ENCODE results near the gene MICU1.

Gene MICU1

GRCh38 chr10:72630144-72630543 is 4.3 kb upstream of the MICU1 start:
- no peak for TF ChIP-seq CTCF (IDR thresholded peaks at IDR 0.05; ENCODE audit: insufficient read depth, low read depth, low read length, missing control alignments)
- no peak overlapping the region for H3K4me3 ChIP-seq (ENCODE audit: low read depth, low read length)
- no peak for DNase-seq (ENCODE audit: low read depth)

GRCh38 chr10:72626444-72626754 is 520 bp upstream of the MICU1 start:
- peak overlapping the region; percentile 100 for H3K4me3 ChIP-seq (ENCODE audit: low read depth, low read length)
- TF ChIP-seq CTCF (IDR thresholded peaks at IDR 0.05; ENCODE audit: insufficient read depth, low read depth, low read length, missing control alignments): no peak
- DNase-seq (ENCODE audit: low read depth): no peak

- TF ChIP-seq CTCF (IDR thresholded peaks at IDR 0.05; ENCODE audit: insufficient read depth, low read depth, low read length, missing control alignments): no peak
- no peak for DNase-seq (ENCODE audit: low read depth)
- H3K4me3 ChIP-seq (ENCODE audit: low read depth, low read length): peak overlapping the region; percentile 100
Measured at GRCh38 chr10:72625276-72625607, 637 bp downstream of the MICU1 start.

GRCh38 chr10:72622271-72622670 is 3.6 kb downstream of the MICU1 start:
- TF ChIP-seq CTCF (IDR thresholded peaks at IDR 0.05; ENCODE audit: insufficient read depth, low read depth, low read length, missing control alignments): no peak
- H3K4me3 ChIP-seq (ENCODE audit: low read depth, low read length): no peak overlapping the region

GRCh38 chr10:72616716-72617115 is 9.2 kb downstream of the MICU1 start:
- no peak overlapping the region for H3K4me3 ChIP-seq (ENCODE audit: low read depth, low read length)
- TF ChIP-seq CTCF (IDR thresholded peaks at IDR 0.05; ENCODE audit: insufficient read depth, low read depth, low read length, missing control alignments): no peak
- no peak for DNase-seq (ENCODE audit: low read depth)

More at GRCh38 chr10:72622271-72622670, 3.6 kb downstream of the MICU1 start:
- no peak for DNase-seq (ENCODE audit: low read depth)

GRCh38 chr10:72615970-72616369 is 9.9 kb downstream of the MICU1 start:
- H3K4me3 ChIP-seq (ENCODE audit: low read depth, low read length): no peak overlapping the region
- no peak for TF ChIP-seq CTCF (IDR thresholded peaks at IDR 0.05; ENCODE audit: insufficient read depth, low read depth, low read length, missing control alignments)
- no peak for DNase-seq (ENCODE audit: low read depth)

- no peak overlapping the region for H3K4me3 ChIP-seq (ENCODE audit: low read depth, low read length)
- DNase-seq (ENCODE audit: low read depth): no peak
Measured at GRCh38 chr10:72612203-72612826, 13.6 kb downstream of the MICU1 start.

More at GRCh38 chr10:72612203-72612826, 13.6 kb downstream of the MICU1 start:
- TF ChIP-seq CTCF (IDR thresholded peaks at IDR 0.05; ENCODE audit: insufficient read depth, low read depth, low read length, missing control alignments): no peak
